WTC11 (cell line): ENCODE results near the gene DOK1. TPM values are rescaled to one million over a fixed set of nuclear protein-coding genes. Genes with fewer than 3 reads are reported as not detected.

Source experiments
- ATAC-seq: fragments of 200-7000 bp; cut with Tn5 transposase; 2 replicates; pipeline ENCODE4 v1.10.0; 2021; ENCODE audit warnings: mild to moderate bottlenecking, moderate library complexity
- CTCF ChIA-PET: fragments of 300-600 bp; sonication (Branson Sonifier 250); formaldehyde crosslinking; loops from one replicate; lab custom pipeline; 2021; ENCODE audit warnings: antibody characterized with exemption; lab: Charles Lee
- POLR2A ChIA-PET: fragments of 350-600 bp; sonication (Branson Sonifier 250); formaldehyde crosslinking; loops from one replicate; lab custom pipeline; 2021; ENCODE audit warnings: antibody characterized with exemption; lab: Charles Lee
- DNase-seq: peaks from one replicate; pipeline ENCODE4 v3.0.0; 2021; ENCODE audit warnings: low spot score
- H3K27ac Mint-ChIP-seq: 2 replicates; pipeline ENCODE4 v1.8.0; 2021; ENCODE audit warnings: mixed read lengths
- H3K27me3 Mint-ChIP-seq: 2 replicates; pipeline ENCODE4 v1.8.0; 2021; ENCODE audit warnings: low read depth, mild to moderate bottlenecking, moderate library complexity, mixed read lengths
- H3K36me3 Mint-ChIP-seq: 2 replicates; pipeline ENCODE4 v1.8.0; 2021; ENCODE audit warnings: mixed read lengths
- H3K4me1 Mint-ChIP-seq: 2 replicates; pipeline ENCODE4 v1.8.0; 2022; ENCODE audit warnings: mixed read lengths
- H3K4me3 Mint-ChIP-seq: 2 replicates; pipeline ENCODE4 v1.8.0; 2021; ENCODE audit warnings: mild to moderate bottlenecking, moderate library complexity, mixed read lengths
- H3K9me3 Mint-ChIP-seq: 2 replicates; pipeline ENCODE4 v1.8.0; 2021; ENCODE audit warnings: mixed read lengths
- EMX1 ChIP-seq: fragments of 250-450 bp; sonication (Bioruptor Pico); IDR thresholded peaks from 2 replicates; pipeline ENCODE4 v1.8.0; 2021; ENCODE audit warnings: mild to moderate bottlenecking
- ETV6 ChIP-seq: sonication (generic); formaldehyde crosslinking; IDR thresholded peaks from 2 replicates; pipeline ENCODE4 v1.8.1; 2022; ENCODE audit warnings: mild to moderate bottlenecking, missing genetic modification reagents
- FOXJ3 ChIP-seq: sonication (generic); formaldehyde crosslinking; IDR thresholded peaks from 2 replicates; pipeline ENCODE4 v1.9.0; 2021; ENCODE audit warnings: missing genetic modification reagents, mild to moderate bottlenecking, borderline replicate concordance
- GRHL2 ChIP-seq: fragments of 250-450 bp; sonication (Bioruptor Pico); IDR thresholded peaks from 2 replicates; pipeline ENCODE4 v1.8.0; 2022; ENCODE audit warnings: mild to moderate bottlenecking, moderate library complexity; ENCODE audit not compliant: insufficient replicate concordance, severe bottlenecking
- JUN ChIP-seq: sonication (generic); formaldehyde crosslinking; IDR thresholded peaks from 2 replicates; pipeline ENCODE4 v1.8.0; 2023; ENCODE audit warnings: mild to moderate bottlenecking, missing genetic modification reagents
- RELA ChIP-seq: sonication (generic); formaldehyde crosslinking; IDR thresholded peaks from 2 replicates; pipeline ENCODE4 v1.8.1; 2022; ENCODE audit warnings: missing genetic modification reagents, mild to moderate bottlenecking, borderline replicate concordance
- ZBTB21 ChIP-seq: sonication (generic); formaldehyde crosslinking; IDR thresholded peaks from 2 replicates; pipeline ENCODE4 v1.8.1; 2023; ENCODE audit warnings: mild to moderate bottlenecking, missing genetic modification reagents, borderline replicate concordance
- ZNF121 ChIP-seq: sonication (generic); formaldehyde crosslinking; IDR thresholded peaks from 2 replicates; pipeline ENCODE4 v1.8.0; 2023; ENCODE audit warnings: missing genetic modification reagents
- ZNF138 ChIP-seq: sonication (generic); formaldehyde crosslinking; conservative IDR thresholded peaks from 2 replicates; pipeline ENCODE4 v1.8.1; 2022; ENCODE audit warnings: mild to moderate bottlenecking, moderate library complexity, missing genetic modification reagents
- ZNF416 ChIP-seq: fragments of 250-450 bp; sonication (Bioruptor Pico); IDR thresholded peaks from 2 replicates; pipeline ENCODE4 v1.9.0; 2021; ENCODE audit warnings: mild to moderate bottlenecking, inconsistent platforms
- ZNF423 ChIP-seq: fragments of 250-450 bp; sonication (Bioruptor Pico); IDR thresholded peaks from 2 replicates; pipeline ENCODE4 v2.1.2; 2022; ENCODE audit warnings: mild to moderate bottlenecking, moderate library complexity
- ZNF671 ChIP-seq: fragments of 250-450 bp; sonication (Bioruptor Pico); IDR thresholded peaks from 2 replicates; pipeline ENCODE4 v1.8.0; 2021; ENCODE audit warnings: mild to moderate bottlenecking
- total RNA-seq: library from RNA; stranded (reverse); gene quantifications from 3 replicates; pipeline ENCODE4 v1.2.3, GENCODE V29; 2021
- TF ChIP-seq, protein P1 (sequence below): sonication (generic); formaldehyde crosslinking; IDR thresholded peaks from 2 replicates; pipeline ENCODE4 v1.8.1; 2022; ENCODE audit warnings: low read depth, missing genetic modification reagents, borderline replicate concordance
- TF ChIP-seq, protein P2 (sequence below): sonication (generic); formaldehyde crosslinking; IDR thresholded peaks from 2 replicates; pipeline ENCODE4 v1.8.0; 2023; ENCODE audit warnings: missing genetic modification reagents
- TF ChIP-seq, protein P3 (sequence below): fragments of 200-600 bp; IDR thresholded peaks from 2 replicates; pipeline ENCODE4 v1.8.0; 2022; ENCODE audit warnings: antibody characterized with exemption
- TF ChIP-seq, protein P4 (sequence below): fragments of 250-450 bp; sonication (Bioruptor Pico); IDR thresholded peaks from 2 replicates; pipeline ENCODE4 v1.9.0; 2021; ENCODE audit warnings: mild to moderate bottlenecking
- TF ChIP-seq, protein P5 (sequence below): sonication (generic); formaldehyde crosslinking; IDR thresholded peaks from 2 replicates; pipeline ENCODE4 v1.8.1; 2023; ENCODE audit warnings: mild to moderate bottlenecking, moderate library complexity, missing genetic modification reagents
- TF ChIP-seq, protein P6 (sequence below): fragments of 250-450 bp; sonication (Bioruptor Pico); IDR thresholded peaks from 2 replicates; pipeline ENCODE4 v1.9.0; 2021; ENCODE audit warnings: mild to moderate bottlenecking, borderline replicate concordance
- TF ChIP-seq, protein P7 (sequence below): sonication (generic); formaldehyde crosslinking; IDR thresholded peaks from 2 replicates; pipeline ENCODE4 v1.8.0; 2023; ENCODE audit warnings: mild to moderate bottlenecking, missing genetic modification reagents
- TF ChIP-seq, protein P8 (sequence below): sonication (generic); formaldehyde crosslinking; IDR thresholded peaks from 2 replicates; pipeline ENCODE4 v1.8.1; 2023; ENCODE audit warnings: mild to moderate bottlenecking, missing genetic modification reagents, moderate library complexity

DOK1 gene
- total RNA-seq, 1 experiment from 2014 or later = 15.9 TPM

DNA sequence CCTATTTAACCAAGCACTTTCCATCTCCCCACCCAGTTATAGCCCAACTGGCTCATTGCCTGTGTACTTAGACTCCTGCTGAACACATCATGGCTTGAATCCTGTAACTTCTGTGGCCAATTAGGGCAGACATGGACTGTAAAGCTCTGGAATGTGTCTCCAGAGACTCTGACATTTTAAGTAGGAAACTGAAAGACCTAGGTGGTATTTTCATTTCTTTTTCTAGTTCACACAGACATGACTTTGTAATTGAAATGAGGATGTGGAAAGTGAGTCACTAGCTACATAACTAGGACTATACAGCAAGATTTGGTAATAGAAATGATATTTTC is 12.2 kb downstream of the DOK1 start (continued):
- TF ChIP-seq ETV6 (CRISPR knock-in tag) (no peak), ZNF121 (CRISPR knock-in tag) (no peak), ZNF138 (CRISPR knock-in tag) (no peak)
- TF ChIP-seq, protein P1, sequence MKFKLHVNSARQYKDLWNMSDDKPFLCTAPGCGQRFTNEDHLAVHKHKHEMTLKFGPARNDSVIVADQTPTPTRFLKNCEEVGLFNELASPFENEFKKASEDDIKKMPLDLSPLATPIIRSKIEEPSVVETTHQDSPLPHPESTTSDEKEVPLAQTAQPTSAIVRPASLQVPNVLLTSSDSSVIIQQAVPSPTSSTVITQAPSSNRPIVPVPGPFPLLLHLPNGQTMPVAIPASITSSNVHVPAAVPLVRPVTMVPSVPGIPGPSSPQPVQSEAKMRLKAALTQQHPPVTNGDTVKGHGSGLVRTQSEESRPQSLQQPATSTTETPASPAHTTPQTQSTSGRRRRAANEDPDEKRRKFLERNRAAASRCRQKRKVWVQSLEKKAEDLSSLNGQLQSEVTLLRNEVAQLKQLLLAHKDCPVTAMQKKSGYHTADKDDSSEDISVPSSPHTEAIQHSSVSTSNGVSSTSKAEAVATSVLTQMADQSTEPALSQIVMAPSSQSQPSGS = no peak
- TF ChIP-seq, protein P2, sequence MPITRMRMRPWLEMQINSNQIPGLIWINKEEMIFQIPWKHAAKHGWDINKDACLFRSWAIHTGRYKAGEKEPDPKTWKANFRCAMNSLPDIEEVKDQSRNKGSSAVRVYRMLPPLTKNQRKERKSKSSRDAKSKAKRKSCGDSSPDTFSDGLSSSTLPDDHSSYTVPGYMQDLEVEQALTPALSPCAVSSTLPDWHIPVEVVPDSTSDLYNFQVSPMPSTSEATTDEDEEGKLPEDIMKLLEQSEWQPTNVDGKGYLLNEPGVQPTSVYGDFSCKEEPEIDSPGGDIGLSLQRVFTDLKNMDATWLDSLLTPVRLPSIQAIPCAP (CRISPR knock-in tag) = no peak
- TF ChIP-seq, protein P3, sequence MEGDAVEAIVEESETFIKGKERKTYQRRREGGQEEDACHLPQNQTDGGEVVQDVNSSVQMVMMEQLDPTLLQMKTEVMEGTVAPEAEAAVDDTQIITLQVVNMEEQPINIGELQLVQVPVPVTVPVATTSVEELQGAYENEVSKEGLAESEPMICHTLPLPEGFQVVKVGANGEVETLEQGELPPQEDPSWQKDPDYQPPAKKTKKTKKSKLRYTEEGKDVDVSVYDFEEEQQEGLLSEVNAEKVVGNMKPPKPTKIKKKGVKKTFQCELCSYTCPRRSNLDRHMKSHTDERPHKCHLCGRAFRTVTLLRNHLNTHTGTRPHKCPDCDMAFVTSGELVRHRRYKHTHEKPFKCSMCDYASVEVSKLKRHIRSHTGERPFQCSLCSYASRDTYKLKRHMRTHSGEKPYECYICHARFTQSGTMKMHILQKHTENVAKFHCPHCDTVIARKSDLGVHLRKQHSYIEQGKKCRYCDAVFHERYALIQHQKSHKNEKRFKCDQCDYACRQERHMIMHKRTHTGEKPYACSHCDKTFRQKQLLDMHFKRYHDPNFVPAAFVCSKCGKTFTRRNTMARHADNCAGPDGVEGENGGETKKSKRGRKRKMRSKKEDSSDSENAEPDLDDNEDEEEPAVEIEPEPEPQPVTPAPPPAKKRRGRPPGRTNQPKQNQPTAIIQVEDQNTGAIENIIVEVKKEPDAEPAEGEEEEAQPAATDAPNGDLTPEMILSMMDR = no peak

DNA sequence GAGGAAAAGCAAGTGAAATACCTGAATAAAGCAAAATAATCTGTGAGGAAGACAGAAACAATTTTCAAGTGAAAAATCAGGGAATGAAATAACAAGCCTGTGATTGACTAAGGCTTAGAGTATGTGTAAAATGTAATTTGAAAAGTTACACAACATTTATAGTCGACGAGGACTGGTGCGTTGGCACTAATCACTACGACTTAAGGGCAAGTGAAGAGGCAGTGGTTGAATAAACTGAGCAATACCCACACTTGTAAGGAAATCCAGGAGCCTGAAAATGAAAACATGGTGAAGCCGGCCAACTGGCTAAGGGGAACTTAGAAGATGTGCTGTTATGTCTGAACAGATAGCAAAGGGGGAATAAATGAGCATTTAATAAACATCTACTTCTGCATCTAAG is 13.4 kb downstream of the DOK1 start:
- TF ChIP-seq, protein P4, sequence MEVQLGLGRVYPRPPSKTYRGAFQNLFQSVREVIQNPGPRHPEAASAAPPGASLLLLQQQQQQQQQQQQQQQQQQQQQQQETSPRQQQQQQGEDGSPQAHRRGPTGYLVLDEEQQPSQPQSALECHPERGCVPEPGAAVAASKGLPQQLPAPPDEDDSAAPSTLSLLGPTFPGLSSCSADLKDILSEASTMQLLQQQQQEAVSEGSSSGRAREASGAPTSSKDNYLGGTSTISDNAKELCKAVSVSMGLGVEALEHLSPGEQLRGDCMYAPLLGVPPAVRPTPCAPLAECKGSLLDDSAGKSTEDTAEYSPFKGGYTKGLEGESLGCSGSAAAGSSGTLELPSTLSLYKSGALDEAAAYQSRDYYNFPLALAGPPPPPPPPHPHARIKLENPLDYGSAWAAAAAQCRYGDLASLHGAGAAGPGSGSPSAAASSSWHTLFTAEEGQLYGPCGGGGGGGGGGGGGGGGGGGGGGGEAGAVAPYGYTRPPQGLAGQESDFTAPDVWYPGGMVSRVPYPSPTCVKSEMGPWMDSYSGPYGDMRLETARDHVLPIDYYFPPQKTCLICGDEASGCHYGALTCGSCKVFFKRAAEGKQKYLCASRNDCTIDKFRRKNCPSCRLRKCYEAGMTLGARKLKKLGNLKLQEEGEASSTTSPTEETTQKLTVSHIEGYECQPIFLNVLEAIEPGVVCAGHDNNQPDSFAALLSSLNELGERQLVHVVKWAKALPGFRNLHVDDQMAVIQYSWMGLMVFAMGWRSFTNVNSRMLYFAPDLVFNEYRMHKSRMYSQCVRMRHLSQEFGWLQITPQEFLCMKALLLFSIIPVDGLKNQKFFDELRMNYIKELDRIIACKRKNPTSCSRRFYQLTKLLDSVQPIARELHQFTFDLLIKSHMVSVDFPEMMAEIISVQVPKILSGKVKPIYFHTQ = no peak
- TF ChIP-seq, protein P5, sequence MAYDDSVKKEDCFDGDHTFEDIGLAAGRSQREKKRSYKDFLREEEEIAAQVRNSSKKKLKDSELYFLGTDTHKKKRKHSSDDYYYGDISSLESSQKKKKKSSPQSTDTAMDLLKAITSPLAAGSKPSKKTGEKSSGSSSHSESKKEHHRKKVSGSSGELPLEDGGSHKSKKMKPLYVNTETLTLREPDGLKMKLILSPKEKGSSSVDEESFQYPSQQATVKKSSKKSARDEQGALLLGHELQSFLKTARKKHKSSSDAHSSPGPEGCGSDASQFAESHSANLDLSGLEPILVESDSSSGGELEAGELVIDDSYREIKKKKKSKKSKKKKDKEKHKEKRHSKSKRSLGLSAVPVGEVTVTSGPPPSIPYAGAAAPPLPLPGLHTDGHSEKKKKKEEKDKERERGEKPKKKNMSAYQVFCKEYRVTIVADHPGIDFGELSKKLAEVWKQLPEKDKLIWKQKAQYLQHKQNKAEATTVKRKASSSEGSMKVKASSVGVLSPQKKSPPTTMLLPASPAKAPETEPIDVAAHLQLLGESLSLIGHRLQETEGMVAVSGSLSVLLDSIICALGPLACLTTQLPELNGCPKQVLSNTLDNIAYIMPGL (CRISPR knock-in tag) = no peak
- TF ChIP-seq, protein P6, sequence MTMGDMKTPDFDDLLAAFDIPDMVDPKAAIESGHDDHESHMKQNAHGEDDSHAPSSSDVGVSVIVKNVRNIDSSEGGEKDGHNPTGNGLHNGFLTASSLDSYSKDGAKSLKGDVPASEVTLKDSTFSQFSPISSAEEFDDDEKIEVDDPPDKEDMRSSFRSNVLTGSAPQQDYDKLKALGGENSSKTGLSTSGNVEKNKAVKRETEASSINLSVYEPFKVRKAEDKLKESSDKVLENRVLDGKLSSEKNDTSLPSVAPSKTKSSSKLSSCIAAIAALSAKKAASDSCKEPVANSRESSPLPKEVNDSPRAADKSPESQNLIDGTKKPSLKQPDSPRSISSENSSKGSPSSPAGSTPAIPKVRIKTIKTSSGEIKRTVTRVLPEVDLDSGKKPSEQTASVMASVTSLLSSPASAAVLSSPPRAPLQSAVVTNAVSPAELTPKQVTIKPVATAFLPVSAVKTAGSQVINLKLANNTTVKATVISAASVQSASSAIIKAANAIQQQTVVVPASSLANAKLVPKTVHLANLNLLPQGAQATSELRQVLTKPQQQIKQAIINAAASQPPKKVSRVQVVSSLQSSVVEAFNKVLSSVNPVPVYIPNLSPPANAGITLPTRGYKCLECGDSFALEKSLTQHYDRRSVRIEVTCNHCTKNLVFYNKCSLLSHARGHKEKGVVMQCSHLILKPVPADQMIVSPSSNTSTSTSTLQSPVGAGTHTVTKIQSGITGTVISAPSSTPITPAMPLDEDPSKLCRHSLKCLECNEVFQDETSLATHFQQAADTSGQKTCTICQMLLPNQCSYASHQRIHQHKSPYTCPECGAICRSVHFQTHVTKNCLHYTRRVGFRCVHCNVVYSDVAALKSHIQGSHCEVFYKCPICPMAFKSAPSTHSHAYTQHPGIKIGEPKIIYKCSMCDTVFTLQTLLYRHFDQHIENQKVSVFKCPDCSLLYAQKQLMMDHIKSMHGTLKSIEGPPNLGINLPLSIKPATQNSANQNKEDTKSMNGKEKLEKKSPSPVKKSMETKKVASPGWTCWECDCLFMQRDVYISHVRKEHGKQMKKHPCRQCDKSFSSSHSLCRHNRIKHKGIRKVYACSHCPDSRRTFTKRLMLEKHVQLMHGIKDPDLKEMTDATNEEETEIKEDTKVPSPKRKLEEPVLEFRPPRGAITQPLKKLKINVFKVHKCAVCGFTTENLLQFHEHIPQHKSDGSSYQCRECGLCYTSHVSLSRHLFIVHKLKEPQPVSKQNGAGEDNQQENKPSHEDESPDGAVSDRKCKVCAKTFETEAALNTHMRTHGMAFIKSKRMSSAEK (CRISPR knock-in tag) = no peak
- TF ChIP-seq JUN (CRISPR knock-in tag) (no peak), EMX1 (CRISPR knock-in tag) (no peak), ZNF423 (no peak), ZBTB21 (no peak), RELA (no peak), FOXJ3 (CRISPR knock-in tag) (no peak), ZNF121 (CRISPR knock-in tag) (no peak), ZNF671 (CRISPR knock-in tag) (no peak), ZNF416 (CRISPR knock-in tag) (no peak), GRHL2 (CRISPR knock-in tag) (no peak)
- TF ChIP-seq, protein P7, sequence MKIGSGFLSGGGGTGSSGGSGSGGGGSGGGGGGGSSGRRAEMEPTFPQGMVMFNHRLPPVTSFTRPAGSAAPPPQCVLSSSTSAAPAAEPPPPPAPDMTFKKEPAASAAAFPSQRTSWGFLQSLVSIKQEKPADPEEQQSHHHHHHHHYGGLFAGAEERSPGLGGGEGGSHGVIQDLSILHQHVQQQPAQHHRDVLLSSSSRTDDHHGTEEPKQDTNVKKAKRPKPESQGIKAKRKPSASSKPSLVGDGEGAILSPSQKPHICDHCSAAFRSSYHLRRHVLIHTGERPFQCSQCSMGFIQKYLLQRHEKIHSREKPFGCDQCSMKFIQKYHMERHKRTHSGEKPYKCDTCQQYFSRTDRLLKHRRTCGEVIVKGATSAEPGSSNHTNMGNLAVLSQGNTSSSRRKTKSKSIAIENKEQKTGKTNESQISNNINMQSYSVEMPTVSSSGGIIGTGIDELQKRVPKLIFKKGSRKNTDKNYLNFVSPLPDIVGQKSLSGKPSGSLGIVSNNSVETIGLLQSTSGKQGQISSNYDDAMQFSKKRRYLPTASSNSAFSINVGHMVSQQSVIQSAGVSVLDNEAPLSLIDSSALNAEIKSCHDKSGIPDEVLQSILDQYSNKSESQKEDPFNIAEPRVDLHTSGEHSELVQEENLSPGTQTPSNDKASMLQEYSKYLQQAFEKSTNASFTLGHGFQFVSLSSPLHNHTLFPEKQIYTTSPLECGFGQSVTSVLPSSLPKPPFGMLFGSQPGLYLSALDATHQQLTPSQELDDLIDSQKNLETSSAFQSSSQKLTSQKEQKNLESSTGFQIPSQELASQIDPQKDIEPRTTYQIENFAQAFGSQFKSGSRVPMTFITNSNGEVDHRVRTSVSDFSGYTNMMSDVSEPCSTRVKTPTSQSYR (CRISPR knock-in tag) = no peak
- TF ChIP-seq, protein P8, sequence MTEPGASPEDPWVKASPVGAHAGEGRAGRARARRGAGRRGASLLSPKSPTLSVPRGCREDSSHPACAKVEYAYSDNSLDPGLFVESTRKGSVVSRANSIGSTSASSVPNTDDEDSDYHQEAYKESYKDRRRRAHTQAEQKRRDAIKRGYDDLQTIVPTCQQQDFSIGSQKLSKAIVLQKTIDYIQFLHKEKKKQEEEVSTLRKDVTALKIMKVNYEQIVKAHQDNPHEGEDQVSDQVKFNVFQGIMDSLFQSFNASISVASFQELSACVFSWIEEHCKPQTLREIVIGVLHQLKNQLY (CRISPR knock-in tag) = no peak
- Mint-ChIP-seq H3K4me1 (no peaks in the 10 kb centered on the region), H3K36me3 (no peaks in the 10 kb centered on the region), H3K27ac (no peak overlapping the region), H3K27me3 (peaks cover 29% of the 10 kb centered on the region), H3K9me3 (no peaks in the 10 kb centered on the region), H3K4me3 (no peak overlapping the region)
- ChIA-PET POLR2A (no interaction called here), CTCF (no interaction called here)
- DNase-seq = no peak
- no peak for ATAC-seq
